ENCODE data around the gene CHD3. TPM values are rescaled to one million over a fixed set of nuclear protein-coding genes. Genes with fewer than 3 reads are reported as not detected.
A peak's percentile ranks its signal among the peaks of the same experiment; 100 is the strongest.

The CHD3 gene
- total and polyA plus RNA-seq, 4 donors, result 60.9 to 112 (median 76.5) TPM

DNA sequence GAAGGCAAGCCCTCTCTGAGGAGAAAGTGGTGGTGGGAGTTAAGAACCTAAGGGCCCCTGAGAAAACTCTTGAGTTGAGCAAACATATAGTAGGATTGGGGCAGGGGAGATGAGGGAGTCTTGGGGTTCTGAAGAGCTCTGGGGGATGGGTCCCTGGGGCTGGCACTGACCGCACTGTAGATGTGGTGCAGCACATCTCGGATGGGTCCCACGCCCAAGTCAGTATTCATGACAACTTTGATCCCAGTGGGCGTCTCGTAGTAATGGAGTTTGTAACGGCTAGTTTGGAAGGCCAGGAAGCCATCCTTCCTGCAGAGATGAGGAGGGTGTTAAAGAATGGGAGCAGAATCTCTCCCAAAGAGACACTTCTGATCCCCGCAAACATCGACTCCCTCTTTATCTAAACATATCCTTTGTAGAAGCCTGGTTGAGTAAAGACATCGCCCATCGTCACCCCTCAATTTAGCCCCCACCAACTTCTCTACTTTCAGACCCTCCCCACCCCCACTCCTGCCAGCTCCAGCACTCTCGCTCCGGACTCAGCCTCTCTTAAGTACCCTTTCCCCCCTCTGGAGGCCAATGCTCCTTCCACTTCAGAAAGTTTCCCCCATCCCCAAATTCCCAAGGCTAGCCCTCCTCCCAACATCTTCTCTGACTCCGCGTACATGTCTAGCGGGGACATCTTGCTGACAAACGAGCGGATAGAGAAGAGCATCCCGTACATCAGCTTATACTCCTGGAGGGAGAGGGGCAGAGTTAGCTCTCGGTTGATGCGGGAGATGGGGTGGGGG, 42.4 kb downstream of the CHD3 start:
- ATAC-seq (ENCODE audit: insufficient read depth, low FRiP score) (no peak), DNase-seq (no peak)
- TF ChIP-seq, protein P1, sequence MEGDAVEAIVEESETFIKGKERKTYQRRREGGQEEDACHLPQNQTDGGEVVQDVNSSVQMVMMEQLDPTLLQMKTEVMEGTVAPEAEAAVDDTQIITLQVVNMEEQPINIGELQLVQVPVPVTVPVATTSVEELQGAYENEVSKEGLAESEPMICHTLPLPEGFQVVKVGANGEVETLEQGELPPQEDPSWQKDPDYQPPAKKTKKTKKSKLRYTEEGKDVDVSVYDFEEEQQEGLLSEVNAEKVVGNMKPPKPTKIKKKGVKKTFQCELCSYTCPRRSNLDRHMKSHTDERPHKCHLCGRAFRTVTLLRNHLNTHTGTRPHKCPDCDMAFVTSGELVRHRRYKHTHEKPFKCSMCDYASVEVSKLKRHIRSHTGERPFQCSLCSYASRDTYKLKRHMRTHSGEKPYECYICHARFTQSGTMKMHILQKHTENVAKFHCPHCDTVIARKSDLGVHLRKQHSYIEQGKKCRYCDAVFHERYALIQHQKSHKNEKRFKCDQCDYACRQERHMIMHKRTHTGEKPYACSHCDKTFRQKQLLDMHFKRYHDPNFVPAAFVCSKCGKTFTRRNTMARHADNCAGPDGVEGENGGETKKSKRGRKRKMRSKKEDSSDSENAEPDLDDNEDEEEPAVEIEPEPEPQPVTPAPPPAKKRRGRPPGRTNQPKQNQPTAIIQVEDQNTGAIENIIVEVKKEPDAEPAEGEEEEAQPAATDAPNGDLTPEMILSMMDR (IDR thresholded peaks at IDR 0.05; ENCODE audit: control extremely low read depth, extremely low read depth), result no peak
- Histone ChIP-seq H3K4me3 (peak overlapping the region; percentile 78), H3K27me3 (ENCODE audit: control insufficient read depth in 3 of 3, insufficient read depth in 3 of 3, low read length in 2 of 3) (no peaks in the 10 kb centered on the region), H3K36me3 (ENCODE audit: control insufficient read depth in 4 of 4, insufficient read depth in 4 of 4, low read length in 4 of 4) (peaks cover 0 to 11% (median 7%) of the 10 kb centered on the region in 4 donors), H3K4me1 (ENCODE audit: control insufficient read depth in 5 of 5, insufficient read depth in 5 of 5, low read length in 5 of 5) (peaks cover 3 to 34% (median 7%) of the 10 kb centered on the region in 5 donors), H3K9ac (ENCODE audit: insufficient read depth in 1 of 2, low read length in 2 of 2) (peak overlapping the region; percentile 71 to 72), H3K9me3 (ENCODE audit: control insufficient read depth in 4 of 4, insufficient read depth in 3 of 4, low read length in 3 of 4) (no peaks in the 10 kb centered on the region), H3K27ac (ENCODE audit: low read depth in 1 of 2, low read length in 1 of 2) (peak overlapping the region in 1 of 2 donors; percentile 94)
- WGBS, 2 donors, result 43 to 48% methylated on average over 20 of the region's 20 CpGs

GRCh38 chr17:7931709-7932482, 43.3 kb downstream of the CHD3 start, which contains the start of the genes CNTROB and TRAPPC1:
Gene CNTROB (plus strand): TSS chr17:7932206. CDS start chr17:7933080, 874 bp downstream.
Gene TRAPPC1 (minus strand): TSS chr17:7931946. CDS start chr17:7931829, 117 bp downstream.
- no peaks in the 10 kb centered on the region for H3K27me3 ChIP-seq (ENCODE audit: control insufficient read depth in 3 of 3, insufficient read depth in 3 of 3, low read length in 2 of 3)

GRCh38 chr17:7932483-7932891, 43.9 kb downstream of the CHD3 start:
- H3K9me3 ChIP-seq (ENCODE audit: control insufficient read depth in 4 of 4, insufficient read depth in 3 of 4, low read length in 3 of 4), result no peaks in the 10 kb centered on the region
- peak overlapping the region; percentile 45 to 79 for H3K27ac ChIP-seq (ENCODE audit: low read depth in 1 of 2, low read length in 1 of 2)
- H3K36me3 ChIP-seq (ENCODE audit: control insufficient read depth in 4 of 4, insufficient read depth in 4 of 4, low read length in 4 of 4), result peaks cover 3 to 22% (median 16%) of the 10 kb centered on the region in 4 donors
- WGBS, 2 donors, result 0% methylated on average over 17 of the region's 17 CpGs
- H3K27me3 ChIP-seq (ENCODE audit: control insufficient read depth in 3 of 3, insufficient read depth in 3 of 3, low read length in 2 of 3), result no peaks in the 10 kb centered on the region
- H3K4me1 ChIP-seq (ENCODE audit: control insufficient read depth in 5 of 5, insufficient read depth in 5 of 5, low read length in 5 of 5), result peaks cover 3 to 34% (median 7%) of the 10 kb centered on the region in 5 donors
- H3K9ac ChIP-seq (ENCODE audit: insufficient read depth in 1 of 2, low read length in 2 of 2), result peak overlapping the region; percentile 78 to 97
- peak overlapping the region; percentile 59 for H3K4me3 ChIP-seq
- DNase-seq, result peak in 2 of 3 donors; percentile 71 to 73
- TF ChIP-seq, protein P1 (IDR thresholded peaks at IDR 0.05; ENCODE audit: control extremely low read depth, extremely low read depth), result no peak
- ATAC-seq (ENCODE audit: insufficient read depth, low FRiP score), result no peak

More at GRCh38 chr17:7931709-7932482, 43.3 kb downstream of the CHD3 start, which contains the start of the genes CNTROB and TRAPPC1:
- peak; percentile 100 for DNase-seq
- H3K9ac ChIP-seq (ENCODE audit: insufficient read depth in 1 of 2, low read length in 2 of 2), result peak within 1 kb of the TSS; percentile 78 to 97
- no peaks in the 10 kb centered on the region for H3K9me3 ChIP-seq (ENCODE audit: control insufficient read depth in 4 of 4, insufficient read depth in 3 of 4, low read length in 3 of 4)
- 0 to 1% methylated on average over 55 of the region's 55 CpGs for WGBS, 2 donors
- H3K27ac ChIP-seq (ENCODE audit: low read depth in 1 of 2, low read length in 1 of 2), result peak within 1 kb of the TSS; percentile 56 to 94
- ATAC-seq (ENCODE audit: insufficient read depth, low FRiP score), result peak; percentile 98
- peak within 1 kb of the TSS; percentile 78 for H3K4me3 ChIP-seq
- H3K4me1 ChIP-seq (ENCODE audit: control insufficient read depth in 5 of 5, insufficient read depth in 5 of 5, low read length in 5 of 5), result peaks cover 3 to 34% (median 7%) of the 10 kb centered on the region in 5 donors
- TF ChIP-seq, protein P1 (IDR thresholded peaks at IDR 0.05; ENCODE audit: control extremely low read depth, extremely low read depth), result no peak
- peaks cover 3 to 19% (median 12%) of the 10 kb centered on the region in 4 donors for H3K36me3 ChIP-seq (ENCODE audit: control insufficient read depth in 4 of 4, insufficient read depth in 4 of 4, low read length in 4 of 4)

All from lung (tissue), 12 donors.